PC-3 (cell line): Measurements from ENCODE around the gene ZBTB7C. TPM values are rescaled to one million over a fixed set of nuclear protein-coding genes. Genes with fewer than 3 reads are reported as not detected.

Experiments
- ATAC-seq: fragments of 200-7000 bp; cut with Tn5 transposase; 2 replicates; pipeline ENCODE4 v1.9.1; 2020; ENCODE audit warnings: mild to moderate bottlenecking, moderate library complexity
- BruUV-seq: library from RNA; stranded (reverse); fragments of 400-500 nt; replicated peaks from 2 replicates; lab custom pipeline; 2021; lab: Mats Ljungman, UMichigan
- CTCF ChIA-PET: fragments of 300-600 bp; sonication (Branson Sonifier 250); formaldehyde crosslinking; loops from one replicate; lab custom pipeline; 2022; ENCODE audit warnings: antibody characterized with exemption; lab: Charles Lee
- POLR2A ChIA-PET: fragments of 300-600 bp; sonication (Branson Sonifier 250); formaldehyde crosslinking; loops from one replicate; lab custom pipeline; 2022; ENCODE audit warnings: antibody characterized with exemption; ENCODE audit not compliant: unreplicated experiment; lab: Charles Lee
- DNase-seq: peaks from one replicate; pipeline ENCODE4 v3.0.0-alpha.2; 2015
- H2AFZ ChIP-seq: fragments of 300-600 bp; sonication (generic); 2 replicates; pipeline ENCODE4 v1.6.0; 2016; ENCODE audit warnings: antibody characterized with exemption, low read length
- H3F3A ChIP-seq: fragments of 300-600 bp; sonication (generic); one replicate; pipeline ENCODE4 v1.6.0; 2017; ENCODE audit warnings: antibody characterized with exemption, low read length, control low read depth, mild to moderate bottlenecking; ENCODE audit not compliant: unreplicated experiment
- H3K27ac ChIP-seq: fragments of 300-600 bp; sonication (generic); 2 replicates; pipeline ENCODE4 v1.5.1; 2016; ENCODE audit warnings: mild to moderate bottlenecking, low read length
- H3K27me3 ChIP-seq: fragments of 300-600 bp; sonication (generic); 2 replicates; pipeline ENCODE4 v1.6.1; 2016; ENCODE audit warnings: low read length, mixed read lengths
- H3K36me3 ChIP-seq: fragments of 300-600 bp; sonication (generic); 2 replicates; pipeline ENCODE4 v1.6.1; 2016; ENCODE audit warnings: low read depth, mixed run types, low read length, mixed read lengths
- H3K4me1 ChIP-seq: fragments of 300-600 bp; sonication (generic); 2 replicates; pipeline ENCODE4 v1.5.1; 2016; ENCODE audit warnings: low read length; ENCODE audit not compliant: insufficient read depth
- H3K4me2 ChIP-seq: fragments of 300-600 bp; sonication (generic); 2 replicates; pipeline ENCODE4 v1.6.0; 2016; ENCODE audit warnings: low read length
- H3K4me3 ChIP-seq: fragments of 300-600 bp; sonication (generic); 2 replicates; pipeline ENCODE4 v1.5.1; 2016; ENCODE audit warnings: mild to moderate bottlenecking, low read length, mixed read lengths
- H3K79me2 ChIP-seq: fragments of 300-600 bp; sonication (generic); 2 replicates; pipeline ENCODE4 v1.6.1; 2017; ENCODE audit warnings: low read length, mixed read lengths
- H3K9ac ChIP-seq: fragments of 300-600 bp; sonication (generic); 2 replicates; pipeline ENCODE4 v1.6.0; 2016; ENCODE audit warnings: mild to moderate bottlenecking, low read length
- H3K9me2 ChIP-seq: fragments of 300-600 bp; sonication (generic); replicated peaks from 2 replicates; pipeline ENCODE4 v1.6.1; 2016; ENCODE audit warnings: mixed run types, low read length, mixed read lengths
- H3K9me3 ChIP-seq: fragments of 300-600 bp; sonication (generic); 2 replicates; pipeline ENCODE4 v1.6.1; 2016; ENCODE audit warnings: low read length, mixed read lengths
- H4K20me1 ChIP-seq: fragments of 300-600 bp; sonication (generic); 2 replicates; pipeline ENCODE4 v1.6.1; 2016; ENCODE audit warnings: low read length, mixed read lengths
- CTCF ChIP-seq: fragments of 300-600 bp; sonication (generic); conservative IDR thresholded peaks from 2 replicates; pipeline ENCODE4 v1.5.1; 2017; ENCODE audit warnings: antibody characterized with exemption, low read depth, mild to moderate bottlenecking, low read length
- EZH2 ChIP-seq: fragments of 300-600 bp; sonication (generic); IDR thresholded peaks from one replicate; pipeline ENCODE4 v1.6.1; 2017; ENCODE audit warnings: antibody characterized with exemption, mild to moderate bottlenecking, low read length; ENCODE audit not compliant: unreplicated experiment
- EZH2phosphoT487 ChIP-seq: fragments of 300-600 bp; sonication (generic); IDR thresholded peaks from 2 replicates; pipeline ENCODE4 v1.6.1; 2018; ENCODE audit warnings: mild to moderate bottlenecking, antibody characterized with exemption, low read length, borderline replicate concordance
- intact Hi-C: fragments of 100-400 bp; cut with micrococcal nuclease; formaldehyde crosslinking; loops from 2 replicates; pipeline ENCODE4 v1.9.0; 2023
- total RNA-seq: library from RNA; depleted of rRNA; stranded (reverse); fragments of >200 nt; gene quantifications from 2 replicates; pipeline ENCODE4 v1.2.3, GENCODE V29; 2014

The ZBTB7C gene
- total RNA-seq, 1 experiment from 2014 or later: 1.3 TPM

- TF ChIP-seq CTCF: no peak
- no peak for TF ChIP-seq EZH2
- no peak for TF ChIP-seq EZH2phosphoT487
These were observed 416.2 kb downstream of the ZBTB7C start for GRCh38 chr18:47992976-47993375.

GRCh38 chr18:47992266-47992665, 416.9 kb downstream of the ZBTB7C start:
- ATAC-seq (no peak), DNase-seq (no peak)
- Histone ChIP-seq H3K9ac (no peak overlapping the region), H3K4me3 (no peak overlapping the region), H3K36me3 (no peaks in the 10 kb centered on the region), H4K20me1 (no peaks in the 10 kb centered on the region), H3K27me3 (no peaks in the 10 kb centered on the region), H2AFZ (no peak overlapping the region), H3F3A (no peaks in the 10 kb centered on the region), H3K9me3 (no peaks in the 10 kb centered on the region), H3K4me2 (no peak overlapping the region), H3K9me2 (no peaks in the 10 kb centered on the region), H3K27ac (no peak overlapping the region), H3K79me2 (no peaks in the 10 kb centered on the region), H3K4me1 (peaks cover 6% of the 10 kb centered on the region; the same call in 1 of the 2 replicates)
- TF ChIP-seq EZH2phosphoT487 (no peak), EZH2 (no peak), CTCF (no peak)
- BruUV-seq: no TSS peak
- CTCF ChIA-PET: no interaction called here
- POLR2A ChIA-PET: no interaction called here
- intact Hi-C loops: no loop called here

More at GRCh38 chr18:47992976-47993375, 416.2 kb downstream of the ZBTB7C start:
- Histone ChIP-seq H3K79me2 (no peaks in the 10 kb centered on the region), H3K9me3 (no peaks in the 10 kb centered on the region), H3K27ac (no peak overlapping the region), H3F3A (no peaks in the 10 kb centered on the region), H3K4me1 (no peaks in the 10 kb centered on the region), H4K20me1 (no peaks in the 10 kb centered on the region), H3K9me2 (no peaks in the 10 kb centered on the region), H3K4me3 (no peak overlapping the region), H2AFZ (no peak overlapping the region), H3K4me2 (no peak overlapping the region), H3K9ac (no peak overlapping the region), H3K27me3 (no peaks in the 10 kb centered on the region), H3K36me3 (no peaks in the 10 kb centered on the region)
- BruUV-seq: no TSS peak
- intact Hi-C loops: no loop called here
- ATAC-seq (no peak), DNase-seq (no peak)
- ChIA-PET CTCF (no interaction called here), POLR2A (no interaction called here)

GRCh38 chr18:47990981-47991380, 418.2 kb downstream of the ZBTB7C start:
- Histone ChIP-seq H2AFZ (no peak overlapping the region), H3K9me3 (no peaks in the 10 kb centered on the region), H3K4me3 (no peak overlapping the region), H3K4me1 (peaks cover 10% of the 10 kb centered on the region; the same call in 1 of the 2 replicates), H3K36me3 (no peaks in the 10 kb centered on the region), H4K20me1 (no peaks in the 10 kb centered on the region), H3K27ac (no peak overlapping the region), H3K9me2 (no peaks in the 10 kb centered on the region), H3K4me2 (no peak overlapping the region), H3K79me2 (no peaks in the 10 kb centered on the region), H3K27me3 (no peaks in the 10 kb centered on the region), H3K9ac (no peak overlapping the region), H3F3A (no peaks in the 10 kb centered on the region)
- ChIA-PET POLR2A (interaction anchor here (0.6 kb wide), 1 partner anchor 12 kb away, joined by 5 read pairs; no protein-coding TSS in a partner anchor), CTCF (no interaction called here)
- TF ChIP-seq EZH2 (no peak), CTCF (no peak), EZH2phosphoT487 (no peak)
- DNase-seq (no peak), ATAC-seq (no peak)
- intact Hi-C loops: no loop called here
- no TSS peak for BruUV-seq
